Endothelial cell (in vitro differentiated cells): ENCODE measurements around the gene SRGAP3. TPM values are rescaled to one million over a fixed set of nuclear protein-coding genes. Genes with fewer than 3 reads are reported as not detected.

Experiments used
- DNase-seq: peaks from one replicate; pipeline ENCODE4 v3.0.0; 2021; ENCODE audit warnings: low spot score
- H3K27ac Mint-ChIP-seq: one replicate; pipeline ENCODE4 v1.8.0; 2021; ENCODE audit warnings: mixed read lengths, inconsistent platforms; ENCODE audit not compliant: unreplicated experiment
- H3K27me3 Mint-ChIP-seq: one replicate; pipeline ENCODE4 v1.8.0; 2021; ENCODE audit warnings: mild to moderate bottlenecking, moderate library complexity, mixed read lengths, inconsistent platforms; ENCODE audit not compliant: unreplicated experiment
- H3K36me3 Mint-ChIP-seq: one replicate; pipeline ENCODE4 v1.8.0; 2021; ENCODE audit warnings: mild to moderate bottlenecking, low read depth, mixed read lengths, inconsistent platforms; ENCODE audit not compliant: unreplicated experiment
- H3K4me1 Mint-ChIP-seq: one replicate; pipeline ENCODE4 v1.8.0; 2021; ENCODE audit warnings: mild to moderate bottlenecking, mixed read lengths, inconsistent platforms; ENCODE audit not compliant: unreplicated experiment
- H3K4me3 Mint-ChIP-seq: one replicate; pipeline ENCODE4 v1.8.0; 2021; ENCODE audit warnings: mild to moderate bottlenecking, mixed read lengths, inconsistent platforms; ENCODE audit not compliant: unreplicated experiment
- H3K9me3 Mint-ChIP-seq: one replicate; pipeline ENCODE4 v1.8.0; 2021; ENCODE audit warnings: mixed read lengths, inconsistent platforms; ENCODE audit not compliant: unreplicated experiment
- total RNA-seq: library from RNA; stranded (reverse); fragmentation: NEBNext Ultra II Directional; extraction: Animal tissue kit (Norgen Biotek cat#: 25700); gene quantifications from one replicate; pipeline ENCODE4 v1.2.1, GENCODE V29; 2021; ENCODE audit not compliant: unreplicated experiment
- TF ChIP-seq, protein P1 (sequence below): fragments of 200-600 bp; sonication (generic); IDR thresholded peaks from one replicate; pipeline ENCODE4 v1.5.0; 2021; ENCODE audit warnings: antibody characterized with exemption; ENCODE audit not compliant: unreplicated experiment

SRGAP3 gene
- total RNA-seq, 1 donor from 2014 or later, result 12.0 TPM

DNA sequence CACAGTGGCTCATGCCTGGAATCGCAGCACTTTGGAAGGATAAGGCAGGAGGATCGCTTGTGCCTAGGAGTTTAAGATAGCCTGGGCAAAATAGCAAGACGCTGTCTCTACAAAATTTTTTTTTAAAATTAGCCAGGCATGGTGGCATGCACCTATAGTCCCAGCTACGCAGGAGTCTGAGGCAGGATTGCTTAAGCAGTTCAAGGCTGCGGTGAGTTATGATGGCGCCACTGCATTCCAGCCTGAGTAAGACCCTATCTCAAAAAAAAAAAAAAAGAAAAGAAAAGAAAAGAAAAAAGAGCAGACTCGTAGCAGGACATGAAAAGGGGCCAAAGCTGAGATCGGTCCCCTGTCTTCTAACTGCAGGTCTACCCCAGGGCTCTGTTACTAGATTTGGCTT lies 18.9 kb downstream of the SRGAP3 start:
- H3K27ac Mint-ChIP-seq, result no peak overlapping the region
- DNase-seq, result no peak
- no peaks in the 10 kb centered on the region for H3K36me3 Mint-ChIP-seq
- no peak overlapping the region for H3K4me3 Mint-ChIP-seq
- H3K9me3 Mint-ChIP-seq, result no peaks in the 10 kb centered on the region
- no peaks in the 10 kb centered on the region for H3K4me1 Mint-ChIP-seq
- TF ChIP-seq, protein P1, sequence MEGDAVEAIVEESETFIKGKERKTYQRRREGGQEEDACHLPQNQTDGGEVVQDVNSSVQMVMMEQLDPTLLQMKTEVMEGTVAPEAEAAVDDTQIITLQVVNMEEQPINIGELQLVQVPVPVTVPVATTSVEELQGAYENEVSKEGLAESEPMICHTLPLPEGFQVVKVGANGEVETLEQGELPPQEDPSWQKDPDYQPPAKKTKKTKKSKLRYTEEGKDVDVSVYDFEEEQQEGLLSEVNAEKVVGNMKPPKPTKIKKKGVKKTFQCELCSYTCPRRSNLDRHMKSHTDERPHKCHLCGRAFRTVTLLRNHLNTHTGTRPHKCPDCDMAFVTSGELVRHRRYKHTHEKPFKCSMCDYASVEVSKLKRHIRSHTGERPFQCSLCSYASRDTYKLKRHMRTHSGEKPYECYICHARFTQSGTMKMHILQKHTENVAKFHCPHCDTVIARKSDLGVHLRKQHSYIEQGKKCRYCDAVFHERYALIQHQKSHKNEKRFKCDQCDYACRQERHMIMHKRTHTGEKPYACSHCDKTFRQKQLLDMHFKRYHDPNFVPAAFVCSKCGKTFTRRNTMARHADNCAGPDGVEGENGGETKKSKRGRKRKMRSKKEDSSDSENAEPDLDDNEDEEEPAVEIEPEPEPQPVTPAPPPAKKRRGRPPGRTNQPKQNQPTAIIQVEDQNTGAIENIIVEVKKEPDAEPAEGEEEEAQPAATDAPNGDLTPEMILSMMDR, result no peak
- H3K27me3 Mint-ChIP-seq, result peaks cover 1% of the 10 kb centered on the region

DNA sequence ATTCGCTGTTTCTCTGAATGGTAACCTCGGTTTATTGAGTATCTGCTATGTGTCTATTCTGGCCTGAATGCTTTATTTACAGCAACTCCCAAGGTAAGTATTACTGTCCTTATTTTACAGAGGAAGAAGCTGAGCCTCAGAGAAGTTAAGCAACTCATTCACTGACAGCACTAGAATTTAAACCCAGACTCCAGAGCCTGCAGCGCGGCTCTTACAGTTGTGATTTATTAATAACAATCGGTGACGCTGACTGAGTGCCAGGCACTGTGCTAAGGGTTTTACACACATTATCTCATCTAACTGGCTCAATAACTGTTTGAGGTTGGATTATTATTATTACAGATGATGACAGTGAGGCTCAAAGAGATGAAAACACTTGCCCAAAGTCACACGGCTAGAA lies 19.6 kb downstream of the SRGAP3 start:
- H3K4me1 Mint-ChIP-seq, result no peaks in the 10 kb centered on the region
- TF ChIP-seq, protein P1, result no peak
- DNase-seq, result no peak
- no peaks in the 10 kb centered on the region for H3K9me3 Mint-ChIP-seq
- H3K4me3 Mint-ChIP-seq, result no peak overlapping the region
- H3K36me3 Mint-ChIP-seq, result no peaks in the 10 kb centered on the region
- H3K27me3 Mint-ChIP-seq, result peaks cover 1% of the 10 kb centered on the region
- H3K27ac Mint-ChIP-seq, result no peak overlapping the region

- no peaks in the 10 kb centered on the region for H3K4me1 Mint-ChIP-seq
Measured at GRCh38 chr3:9229325-9229724, 20.1 kb downstream of the SRGAP3 start.

GRCh38 chr3:9226326-9226725 lies 23.1 kb downstream of the SRGAP3 start:
- no peak for DNase-seq
- peaks cover 1% of the 10 kb centered on the region for H3K27me3 Mint-ChIP-seq
- H3K27ac Mint-ChIP-seq, result no peak overlapping the region
- no peaks in the 10 kb centered on the region for H3K4me1 Mint-ChIP-seq
- TF ChIP-seq, protein P1, result no peak
- no peak overlapping the region for H3K4me3 Mint-ChIP-seq
- no peaks in the 10 kb centered on the region for H3K36me3 Mint-ChIP-seq
- H3K9me3 Mint-ChIP-seq, result no peaks in the 10 kb centered on the region

More at GRCh38 chr3:9229325-9229724, 20.1 kb downstream of the SRGAP3 start:
- no peak for DNase-seq
- H3K36me3 Mint-ChIP-seq, result no peaks in the 10 kb centered on the region
- no peak overlapping the region for H3K4me3 Mint-ChIP-seq
- H3K27ac Mint-ChIP-seq, result no peak overlapping the region
- H3K9me3 Mint-ChIP-seq, result no peaks in the 10 kb centered on the region
- TF ChIP-seq, protein P1, result no peak
- peaks cover 1% of the 10 kb centered on the region for H3K27me3 Mint-ChIP-seq

DNA sequence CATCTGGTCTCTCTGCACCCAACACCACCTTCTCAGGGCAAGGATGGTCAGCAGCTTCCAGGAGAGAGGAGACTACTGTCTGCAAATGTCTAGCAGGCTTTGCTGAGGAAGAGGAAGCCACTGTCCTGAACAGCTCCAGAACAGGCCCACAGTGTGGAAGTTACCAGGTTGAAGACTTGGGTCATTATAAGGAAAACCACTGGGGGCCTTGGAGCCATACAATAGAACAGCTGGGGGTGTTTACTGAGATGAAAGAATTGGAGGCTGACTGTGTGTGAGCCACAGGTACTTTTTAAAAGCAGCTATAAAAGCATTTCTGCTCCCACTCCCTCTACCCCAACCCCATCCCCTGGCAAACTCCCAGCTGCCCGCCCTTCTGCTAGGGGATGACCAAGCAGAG lies 24.2 kb downstream of the SRGAP3 start:
- Mint-ChIP-seq H3K27me3 (peaks cover 1% of the 10 kb centered on the region), H3K4me1 (no peaks in the 10 kb centered on the region), H3K36me3 (no peaks in the 10 kb centered on the region), H3K4me3 (no peak overlapping the region), H3K9me3 (no peaks in the 10 kb centered on the region), H3K27ac (no peak overlapping the region)
- DNase-seq, result no peak
- TF ChIP-seq, protein P1, result no peak
